Activated CD8-positive, alpha-beta T cell treated with anti-CD3 and anti-CD28 coated beads, Interleukin-2, amount 10 ng/mL, durations not matched to agents 7 days and 5 days (primary cell): ENCODE measurements around the gene HUS1B. TPM values are rescaled to one million over a fixed set of nuclear protein-coding genes. Genes with fewer than 3 reads are reported as not detected.

ENCODE experiments used
- ATAC-seq: fragments of 150-1000 bp; cut with Tn5 transposase; one replicate; pipeline ENCODE4 v1.10.0; 2021; ENCODE audit warnings: moderate library complexity
- CTCF ChIA-PET: fragments of 350-600 bp; sonication (Branson Sonifier 250); formaldehyde crosslinking; loops from one replicate; lab custom pipeline; 2021; ENCODE audit warnings: antibody characterized with exemption; lab: Charles Lee
- POLR2A ChIA-PET: fragments of 350-600 bp; sonication (Branson Sonifier 250); formaldehyde crosslinking; loops from one replicate; lab custom pipeline; 2021; ENCODE audit warnings: antibody characterized with exemption; lab: Charles Lee
- DNase-seq: peaks from one replicate; pipeline ENCODE4 v3.0.0-alpha.2; 2020
- H3K27ac Mint-ChIP-seq: one replicate; pipeline ENCODE4 v1.8.0; 2021; ENCODE audit warnings: mild to moderate bottlenecking, mixed read lengths
- H3K27me3 Mint-ChIP-seq: one replicate; pipeline ENCODE4 v1.8.0; 2021; ENCODE audit warnings: low read depth, mixed read lengths
- H3K36me3 Mint-ChIP-seq: one replicate; pipeline ENCODE4 v1.8.0; 2021; ENCODE audit warnings: low read depth, mixed read lengths
- H3K4me1 Mint-ChIP-seq: one replicate; pipeline ENCODE4 v1.8.0; 2021; ENCODE audit warnings: low read depth, mixed read lengths
- H3K4me3 Mint-ChIP-seq: one replicate; pipeline ENCODE4 v1.8.0; 2021; ENCODE audit warnings: mild to moderate bottlenecking, mixed read lengths
- H3K9me3 Mint-ChIP-seq: one replicate; pipeline ENCODE4 v1.8.0; 2022; ENCODE audit warnings: mixed read lengths; ENCODE audit not compliant: insufficient read depth
- total RNA-seq, 2 experiments: library from RNA; stranded (reverse); gene quantifications; one replicate each; pipeline ENCODE4 v1.2.3, GENCODE V29; 2021

HUS1B gene
- total RNA-seq, 2 experiments from 2014 or later, result 1.6 to 1.8 TPM

GRCh38 chr6:650098-650497, 6.8 kb downstream of the HUS1B start:
- POLR2A ChIA-PET, result no interaction called here
- CTCF ChIA-PET, result interaction anchor here (1.0 to 1.4 kb wide), 3 partner anchors 10 to 72 kb away, joined by 3 to 4 read pairs (median 4); no protein-coding TSS in a partner anchor
- Mint-ChIP-seq H3K9me3 (no peaks in the 10 kb centered on the region), H3K36me3 (peaks cover 17% of the 10 kb centered on the region), H3K4me3 (no peak overlapping the region), H3K27me3 (no peaks in the 10 kb centered on the region), H3K4me1 (peaks cover 5% of the 10 kb centered on the region), H3K27ac (no peak overlapping the region)
- ATAC-seq (no peak), DNase-seq (no peak)

DNA sequence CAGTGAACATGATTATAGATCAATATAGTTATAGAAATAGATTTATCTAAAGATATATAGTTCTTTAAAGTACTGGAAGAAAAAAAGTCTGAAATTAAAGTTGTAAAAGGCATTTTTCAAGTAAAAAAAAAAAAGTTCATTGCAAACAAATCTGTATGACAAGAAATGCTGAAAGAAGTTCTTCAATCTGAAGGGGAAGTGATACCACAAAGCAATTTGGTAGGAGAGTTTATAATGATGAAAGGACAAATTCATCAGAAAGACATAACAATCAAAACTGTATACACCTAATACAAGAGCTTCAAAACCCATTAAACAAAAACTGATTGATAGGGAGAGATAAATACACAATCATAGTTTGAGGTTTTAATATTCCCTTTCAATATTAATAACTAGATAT, 14.1 kb downstream of the HUS1B start:
- Mint-ChIP-seq H3K4me3 (no peak overlapping the region), H3K36me3 (peaks cover 10% of the 10 kb centered on the region), H3K27me3 (no peaks in the 10 kb centered on the region), H3K27ac (no peak overlapping the region), H3K4me1 (peaks cover 5% of the 10 kb centered on the region), H3K9me3 (no peaks in the 10 kb centered on the region)
- ATAC-seq (no peak), DNase-seq (no peak)
- ChIA-PET POLR2A (no interaction called here), CTCF (no interaction called here)

DNA sequence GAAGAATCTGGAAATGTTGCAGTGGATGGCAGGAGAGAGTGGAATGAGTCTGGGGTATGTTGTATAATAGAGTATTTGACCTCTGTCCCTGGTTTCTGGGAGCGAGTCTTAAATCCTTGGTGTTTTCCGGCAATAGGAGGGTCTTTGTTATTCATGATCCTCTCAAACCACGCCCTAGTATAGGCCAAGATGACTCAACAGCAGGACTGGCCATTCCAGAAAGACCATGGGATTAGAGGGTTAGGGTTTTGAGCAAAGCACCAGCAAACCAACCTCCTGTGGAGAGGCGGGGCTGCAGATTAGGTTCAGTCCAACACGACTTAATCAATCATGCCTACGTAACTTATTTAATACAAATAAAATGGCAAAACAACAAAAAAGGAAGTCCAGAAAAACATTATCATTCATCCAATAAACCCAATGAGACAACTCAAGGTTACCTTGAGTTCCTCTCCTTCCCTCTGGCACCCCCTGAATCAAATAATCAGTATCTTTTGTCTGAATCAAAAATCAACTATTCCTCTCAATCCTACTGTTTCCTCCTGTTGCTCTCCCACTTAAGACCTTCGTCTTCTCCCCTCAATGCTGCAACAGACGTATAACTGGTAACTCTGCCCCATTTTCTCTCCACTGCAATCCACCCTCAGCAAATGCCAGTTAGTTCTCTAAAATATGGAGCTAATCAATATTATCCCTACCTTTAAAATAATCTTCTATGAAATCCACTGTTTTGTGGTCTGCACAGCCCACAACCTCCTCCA, 15.5 kb downstream of the HUS1B start:
- Mint-ChIP-seq H3K4me1 (peaks cover 5% of the 10 kb centered on the region), H3K9me3 (no peaks in the 10 kb centered on the region), H3K36me3 (peaks cover 8% of the 10 kb centered on the region), H3K27me3 (no peaks in the 10 kb centered on the region), H3K4me3 (no peak overlapping the region), H3K27ac (no peak overlapping the region)
- ChIA-PET CTCF (interaction anchor here (0.7 kb wide), 1 partner anchor 81 kb away, joined by 3 read pairs; no protein-coding TSS in a partner anchor), POLR2A (no interaction called here)
- no peak for ATAC-seq
- DNase-seq, result no peak

- H3K27me3 Mint-ChIP-seq, result no peaks in the 10 kb centered on the region
- DNase-seq (no peak), ATAC-seq (no peak)
- ChIA-PET CTCF (no interaction called here), POLR2A (no interaction called here)
- no peak overlapping the region for H3K4me3 Mint-ChIP-seq
- no peaks in the 10 kb centered on the region for H3K4me1 Mint-ChIP-seq
- H3K27ac Mint-ChIP-seq, result no peak overlapping the region
- no peaks in the 10 kb centered on the region for H3K9me3 Mint-ChIP-seq
- H3K36me3 Mint-ChIP-seq, result peaks cover 14% of the 10 kb centered on the region
Measured at GRCh38 chr6:636488-636887, 20.4 kb downstream of the HUS1B start.

GRCh38 chr6:635233-635632, 21.7 kb downstream of the HUS1B start:
- DNase-seq (no peak), ATAC-seq (no peak)
- H3K9me3 Mint-ChIP-seq, result no peaks in the 10 kb centered on the region
- no peak overlapping the region for H3K27ac Mint-ChIP-seq
- peaks cover 14% of the 10 kb centered on the region for H3K36me3 Mint-ChIP-seq
- ChIA-PET CTCF (interaction anchor here (0.6 kb wide), 1 partner anchor 87 kb away, joined by 3 read pairs; no protein-coding TSS in a partner anchor), POLR2A (no interaction called here)
- H3K27me3 Mint-ChIP-seq, result no peaks in the 10 kb centered on the region
- H3K4me1 Mint-ChIP-seq, result no peaks in the 10 kb centered on the region
- H3K4me3 Mint-ChIP-seq, result no peak overlapping the region

DNA sequence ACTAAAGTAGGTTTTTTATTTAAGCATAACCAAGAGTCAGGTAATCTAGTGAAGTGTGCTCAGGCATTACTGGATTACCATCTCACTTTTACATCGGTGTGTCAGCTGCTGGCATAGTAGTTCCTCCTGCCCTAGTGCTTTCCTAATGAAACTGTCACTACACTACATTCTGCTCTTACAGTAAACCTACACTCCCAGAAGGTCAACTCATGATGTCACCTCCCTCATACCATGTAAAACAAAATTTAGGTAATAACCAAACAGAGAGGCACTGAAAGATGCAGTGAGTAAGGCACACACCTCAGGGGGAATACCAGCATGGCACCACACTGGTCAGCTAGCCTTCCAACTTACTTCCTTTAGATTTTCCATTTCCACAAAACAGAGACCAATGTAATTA, 23.3 kb downstream of the HUS1B start:
- CTCF ChIA-PET, result no interaction called here
- Mint-ChIP-seq H3K27ac (no peak overlapping the region), H3K36me3 (peaks cover 22% of the 10 kb centered on the region), H3K9me3 (no peaks in the 10 kb centered on the region), H3K4me3 (no peak overlapping the region), H3K4me1 (peaks cover 11% of the 10 kb centered on the region), H3K27me3 (no peaks in the 10 kb centered on the region)
- ATAC-seq (no peak), DNase-seq (no peak)
- POLR2A ChIA-PET, result no interaction called here

- no peak for DNase-seq
- POLR2A ChIA-PET, result no interaction called here
Measured at GRCh38 chr6:628766-629165, 28.1 kb downstream of the HUS1B start.

DNA sequence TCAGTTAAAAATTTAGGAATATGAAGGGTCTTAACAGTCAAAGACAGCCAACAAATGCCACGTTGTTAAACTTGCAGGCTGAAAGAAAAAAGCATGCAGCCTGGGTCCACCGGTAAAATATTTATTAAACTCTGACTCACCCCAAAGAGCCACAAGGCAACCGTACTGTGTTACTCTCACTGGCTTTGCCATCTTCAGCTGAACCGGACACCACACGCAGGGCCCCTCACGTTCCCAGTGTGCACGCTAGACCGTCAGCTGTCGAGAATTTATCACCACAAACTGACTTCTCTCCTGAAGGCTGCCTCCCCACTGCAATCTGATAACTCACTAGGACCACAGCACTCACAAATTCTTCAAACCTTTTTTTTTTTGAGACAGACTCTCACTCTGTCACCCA, 30.7 kb downstream of the HUS1B start:
- Mint-ChIP-seq H3K36me3 (peaks cover 14% of the 10 kb centered on the region), H3K9me3 (no peaks in the 10 kb centered on the region), H3K27me3 (no peaks in the 10 kb centered on the region), H3K4me3 (no peak overlapping the region), H3K4me1 (peaks cover 23% of the 10 kb centered on the region), H3K27ac (no peak overlapping the region)
- POLR2A ChIA-PET, result no interaction called here
- no peak for ATAC-seq
- no peak for DNase-seq
- CTCF ChIA-PET, result no interaction called here

More at GRCh38 chr6:628766-629165, 28.1 kb downstream of the HUS1B start:
- Mint-ChIP-seq H3K36me3 (peaks cover 18% of the 10 kb centered on the region), H3K4me1 (peaks cover 23% of the 10 kb centered on the region), H3K4me3 (no peak overlapping the region), H3K9me3 (no peaks in the 10 kb centered on the region), H3K27ac (no peak overlapping the region), H3K27me3 (no peaks in the 10 kb centered on the region)
- no peak for ATAC-seq
- CTCF ChIA-PET, result no interaction called here

DNA sequence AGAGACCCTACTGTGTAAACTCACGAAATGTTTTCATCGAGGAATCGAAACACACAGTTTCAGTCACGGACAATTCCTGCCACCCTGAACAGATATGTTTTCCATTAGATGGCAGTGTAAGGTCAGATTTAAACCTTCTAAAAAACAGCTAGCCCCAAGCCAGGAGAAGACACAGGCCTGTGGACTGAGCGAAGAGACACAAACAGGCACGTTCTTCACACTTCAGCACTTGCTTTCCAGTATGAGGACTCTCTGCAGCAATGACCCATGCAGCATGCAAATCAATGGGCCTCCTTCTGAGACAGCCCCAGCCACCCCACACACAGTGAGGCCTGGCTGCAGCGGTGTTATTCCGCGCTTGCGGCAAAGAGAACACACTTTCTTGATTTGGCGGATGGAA, 31.9 kb downstream of the HUS1B start:
- Mint-ChIP-seq H3K27ac (no peak overlapping the region), H3K36me3 (peaks cover 14% of the 10 kb centered on the region)
- CTCF ChIA-PET, result interaction anchor here (1.3 to 1.6 kb wide), 2 partner anchors 31 to 97 kb away, joined by 4 read pairs; no protein-coding TSS in a partner anchor

DNA sequence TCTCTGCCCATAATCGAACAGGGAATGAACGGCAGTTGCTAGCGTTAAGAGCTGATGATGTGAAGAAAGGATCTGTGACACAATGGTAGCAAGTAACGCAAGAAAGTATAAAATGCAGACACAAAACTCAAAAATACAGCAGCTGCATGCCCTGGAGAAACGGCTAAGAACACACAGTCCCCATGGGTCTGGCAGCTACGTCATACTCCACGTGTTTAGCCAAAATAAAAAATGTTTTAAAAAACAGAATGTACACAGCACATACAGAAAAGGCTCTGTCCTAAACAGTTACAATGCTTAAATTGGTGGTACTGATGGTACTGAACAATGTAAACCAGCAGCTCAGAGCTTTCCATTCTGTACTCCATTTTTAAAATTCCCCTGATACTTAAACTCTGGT, 34.4 kb downstream of the HUS1B start:
- Mint-ChIP-seq H3K4me1 (peaks cover 6% of the 10 kb centered on the region), H3K4me3 (no peak overlapping the region), H3K27ac (no peak overlapping the region), H3K27me3 (no peaks in the 10 kb centered on the region), H3K36me3 (peaks cover 8% of the 10 kb centered on the region), H3K9me3 (no peaks in the 10 kb centered on the region)
- ChIA-PET CTCF (no interaction called here), POLR2A (no interaction called here)
- DNase-seq, result no peak
- no peak for ATAC-seq

More for the DNA sequence above, 31.9 kb downstream of the HUS1B start:
- H3K4me3 Mint-ChIP-seq, result no peak overlapping the region
- ATAC-seq (no peak), DNase-seq (no peak)
- H3K4me1 Mint-ChIP-seq, result peaks cover 23% of the 10 kb centered on the region
- H3K9me3 Mint-ChIP-seq, result no peaks in the 10 kb centered on the region
- POLR2A ChIA-PET, result no interaction called here
- H3K27me3 Mint-ChIP-seq, result no peaks in the 10 kb centered on the region

- peaks cover 11% of the 10 kb centered on the region for H3K36me3 Mint-ChIP-seq
- ATAC-seq (no peak), DNase-seq (no peak)
- ChIA-PET CTCF (no interaction called here), POLR2A (no interaction called here)
- H3K4me1 Mint-ChIP-seq, result peaks cover 2% of the 10 kb centered on the region
- no peaks in the 10 kb centered on the region for H3K27me3 Mint-ChIP-seq
- no peaks in the 10 kb centered on the region for H3K9me3 Mint-ChIP-seq
- no peak overlapping the region for H3K27ac Mint-ChIP-seq
- no peak overlapping the region for H3K4me3 Mint-ChIP-seq
Measured at GRCh38 chr6:621931-622330, 35.0 kb downstream of the HUS1B start.

GRCh38 chr6:620950-621349, 36.0 kb downstream of the HUS1B start:
- DNase-seq, result no peak
- no peaks in the 10 kb centered on the region for H3K27me3 Mint-ChIP-seq
- H3K4me3 Mint-ChIP-seq, result no peak overlapping the region
- H3K36me3 Mint-ChIP-seq, result peaks cover 13% of the 10 kb centered on the region
- ChIA-PET POLR2A (no interaction called here), CTCF (interaction anchor here (0.7 kb wide), 1 partner anchor 12 kb away, joined by 3 read pairs; no protein-coding TSS in a partner anchor)
- no peaks in the 10 kb centered on the region for H3K4me1 Mint-ChIP-seq
- H3K9me3 Mint-ChIP-seq, result no peaks in the 10 kb centered on the region
- no peak overlapping the region for H3K27ac Mint-ChIP-seq
- ATAC-seq, result no peak
